Measurements from ENCODE around the gene TBC1D8.

Gene TBC1D8

GRCh38 chr2:101135412-101136296 lies 15.5 kb downstream of the TBC1D8 start:
- DNase-seq (ENCODE audit: low spot score), result no peak

GRCh38 chr2:101133492-101134100 lies 17.6 kb downstream of the TBC1D8 start:
- DNase-seq (ENCODE audit: low spot score), result no peak

- DNase-seq (ENCODE audit: low spot score), result no peak
Measured at GRCh38 chr2:101132202-101132601, 19.0 kb downstream of the TBC1D8 start.

GRCh38 chr2:101130081-101130480 lies 21.1 kb downstream of the TBC1D8 start:
- DNase-seq (ENCODE audit: low spot score), result no peak

- DNase-seq (ENCODE audit: low spot score), result no peak
Measured at GRCh38 chr2:101127319-101128056, 23.7 kb downstream of the TBC1D8 start.

GRCh38 chr2:101125808-101126207 lies 25.4 kb downstream of the TBC1D8 start:
- DNase-seq (ENCODE audit: low spot score), result no peak

GRCh38 chr2:101125374-101125773 lies 25.8 kb downstream of the TBC1D8 start:
- DNase-seq (ENCODE audit: low spot score), result no peak

- DNase-seq (ENCODE audit: low spot score), result no peak
Measured at GRCh38 chr2:101124643-101125366, 26.4 kb downstream of the TBC1D8 start.

GRCh38 chr2:101123795-101124471 lies 27.2 kb downstream of the TBC1D8 start:
- no peak for DNase-seq (ENCODE audit: low spot score)

GRCh38 chr2:101121174-101121573 lies 30.0 kb downstream of the TBC1D8 start:
- no peak for DNase-seq (ENCODE audit: low spot score)

GRCh38 chr2:101120124-101120996 lies 30.8 kb downstream of the TBC1D8 start:
- DNase-seq (ENCODE audit: low spot score), result no peak

GRCh38 chr2:101119431-101119830 lies 31.8 kb downstream of the TBC1D8 start:
- DNase-seq (ENCODE audit: low spot score), result peak; percentile 66

- no peak for DNase-seq (ENCODE audit: low spot score)
Measured at GRCh38 chr2:101116841-101117552, 34.2 kb downstream of the TBC1D8 start.

- no peak for DNase-seq (ENCODE audit: low spot score)
Measured at GRCh38 chr2:101116348-101116747, 34.8 kb downstream of the TBC1D8 start.

- DNase-seq (ENCODE audit: low spot score), result no peak
Measured at GRCh38 chr2:101115664-101116063, 35.5 kb downstream of the TBC1D8 start.

- peak; percentile 54 for DNase-seq (ENCODE audit: low spot score)
Measured at GRCh38 chr2:101114815-101115214, 36.4 kb downstream of the TBC1D8 start.

- DNase-seq (ENCODE audit: low spot score), result no peak
Measured at GRCh38 chr2:101114268-101114783, 36.9 kb downstream of the TBC1D8 start.

GRCh38 chr2:101113441-101114267 lies 37.5 kb downstream of the TBC1D8 start:
- DNase-seq (ENCODE audit: low spot score), result no peak

GRCh38 chr2:101112772-101113157 lies 38.4 kb downstream of the TBC1D8 start:
- peak; percentile 17 for DNase-seq (ENCODE audit: low spot score)

Measured in Ammon's horn (tissue), 1 donor.